HG03025 (cell line): ENCODE results near the gene NLGN1.

ENCODE experiments used
- ATAC-seq: cut with Tn5 transposase; IDR thresholded peaks from one replicate; pipeline ENCODE4 v1.9.1; 2021; ENCODE audit warnings: mild to moderate bottlenecking, moderate library complexity; ENCODE audit not compliant: unreplicated experiment, low FRiP score

NLGN1 gene

DNA sequence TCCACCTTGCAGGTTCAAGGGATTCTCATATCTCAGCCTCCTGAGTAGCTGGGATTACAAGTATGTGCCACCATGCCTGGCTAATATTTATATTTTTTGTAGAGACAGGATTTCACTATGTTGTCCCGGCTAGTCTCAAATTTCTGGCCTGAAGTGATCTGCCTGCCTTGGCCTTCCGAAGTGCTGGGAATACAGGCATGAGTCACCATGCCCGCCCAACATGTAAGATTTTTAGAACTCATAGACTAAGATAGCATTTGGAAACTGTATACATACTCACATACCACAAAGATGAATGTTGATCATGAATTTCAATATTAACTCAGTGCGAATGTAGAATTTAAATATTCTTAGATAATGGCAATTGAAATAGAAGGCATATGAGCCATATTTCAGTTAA is 718.9 kb downstream of the NLGN1 start:
- no peak for ATAC-seq

DNA sequence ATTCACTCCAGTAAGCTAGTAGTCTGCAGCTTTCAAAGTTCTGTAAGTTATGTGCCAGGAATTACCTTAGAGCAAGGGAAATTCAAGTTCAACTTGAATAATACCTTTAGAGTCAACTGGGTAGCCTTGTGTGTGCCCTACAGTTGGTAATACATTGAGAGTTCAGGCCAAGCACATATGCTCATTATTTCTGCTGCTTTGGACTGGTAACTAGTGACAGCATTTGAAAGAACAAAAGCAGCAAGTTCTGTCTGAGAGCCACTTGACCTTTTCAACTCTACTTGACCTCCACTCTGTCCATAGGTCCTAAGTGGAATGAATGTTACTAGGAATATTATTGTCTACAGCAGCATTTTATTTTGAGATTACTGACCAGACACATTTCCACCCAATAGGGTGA is 723.5 kb downstream of the NLGN1 start:
- no peak for ATAC-seq

DNA sequence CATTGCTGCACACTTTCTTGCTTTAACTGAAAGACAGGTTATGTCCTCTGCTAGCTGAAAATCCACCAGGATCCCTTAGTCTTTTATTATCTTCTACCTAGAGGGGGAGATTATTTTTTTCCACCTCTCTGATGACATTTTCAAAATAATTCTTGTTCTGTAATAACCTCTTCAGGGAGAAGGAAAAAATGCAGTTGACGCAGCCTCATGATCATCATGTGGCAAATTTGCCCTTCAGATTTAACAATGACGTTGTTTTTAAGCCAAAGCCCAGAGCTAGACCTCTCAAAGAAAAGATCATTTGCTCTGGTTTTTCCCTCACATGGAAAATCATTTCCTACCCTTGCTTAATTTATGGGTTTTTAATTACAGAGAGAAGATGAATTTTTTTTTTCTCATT is 724.9 kb downstream of the NLGN1 start:
- no peak for ATAC-seq

- no peak for ATAC-seq
These were observed 727.8 kb downstream of the NLGN1 start for GRCh38 chr3:174125267-174125824.

DNA sequence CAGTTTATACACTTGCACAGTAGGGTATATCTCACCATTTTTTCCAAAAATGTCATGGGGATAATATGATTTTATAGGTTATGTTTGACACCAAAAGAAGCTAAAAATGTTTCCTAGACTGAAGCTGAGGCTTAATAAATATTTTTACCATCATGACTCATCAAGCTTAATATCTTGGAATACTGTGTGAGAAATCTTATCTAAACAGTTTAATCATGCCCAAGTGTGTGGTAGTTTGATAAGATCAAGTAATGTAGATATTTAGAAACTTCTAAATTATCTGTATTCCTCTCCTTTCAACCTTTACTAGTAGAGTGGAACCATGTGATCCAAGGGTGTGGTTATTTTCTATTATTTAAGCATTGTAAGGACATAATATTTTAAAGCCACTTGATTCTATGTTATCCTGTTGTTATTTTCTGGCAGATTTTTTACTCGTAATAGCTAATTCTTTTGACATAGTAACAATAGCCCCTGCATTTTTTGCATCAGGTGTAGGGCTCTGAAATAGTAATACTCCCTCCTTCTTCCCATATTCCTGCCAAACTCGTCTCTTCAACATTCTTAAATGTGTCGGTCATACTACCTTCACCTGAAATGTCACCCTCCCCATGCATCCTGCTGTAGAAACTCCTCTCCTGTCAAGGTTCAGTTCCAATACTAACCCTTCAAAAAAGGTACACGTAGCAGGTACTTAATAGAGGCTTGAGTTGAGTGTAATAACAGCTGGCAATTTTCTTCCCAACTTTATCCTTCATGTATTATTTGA is 729.6 kb downstream of the NLGN1 start:
- no peak for ATAC-seq

GRCh38 chr3:174132006-174132405 is 734.5 kb downstream of the NLGN1 start:
- ATAC-seq = no peak

DNA sequence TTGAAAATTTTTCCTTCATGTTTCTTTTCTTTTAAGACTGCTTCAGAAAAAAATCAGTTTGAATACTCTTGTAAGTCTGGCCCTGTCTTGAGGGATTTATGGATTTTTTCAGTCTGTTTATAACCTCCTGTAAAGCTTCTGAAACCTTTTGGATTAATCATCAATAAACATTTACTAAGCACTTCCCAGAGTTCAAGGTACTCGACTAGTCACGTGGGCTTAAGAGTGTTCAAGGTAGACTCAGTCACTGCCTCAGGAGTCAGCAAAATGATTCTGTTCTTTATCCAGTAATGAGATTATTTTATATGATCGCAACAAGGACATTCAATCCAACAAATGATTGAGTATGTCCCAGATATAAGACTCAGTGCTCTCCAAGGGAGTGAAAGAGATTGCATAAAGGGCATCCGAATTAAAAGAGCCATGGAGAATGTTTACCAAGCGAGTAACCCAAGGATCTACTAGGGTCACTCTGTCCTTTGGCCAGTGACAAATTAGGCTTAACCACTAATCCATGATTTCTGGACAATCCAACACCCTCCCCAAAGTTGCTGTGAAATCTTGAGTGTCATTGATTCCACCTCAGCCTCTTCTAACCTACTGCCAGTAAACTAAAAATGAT is 735.0 kb downstream of the NLGN1 start:
- ATAC-seq = no peak

DNA sequence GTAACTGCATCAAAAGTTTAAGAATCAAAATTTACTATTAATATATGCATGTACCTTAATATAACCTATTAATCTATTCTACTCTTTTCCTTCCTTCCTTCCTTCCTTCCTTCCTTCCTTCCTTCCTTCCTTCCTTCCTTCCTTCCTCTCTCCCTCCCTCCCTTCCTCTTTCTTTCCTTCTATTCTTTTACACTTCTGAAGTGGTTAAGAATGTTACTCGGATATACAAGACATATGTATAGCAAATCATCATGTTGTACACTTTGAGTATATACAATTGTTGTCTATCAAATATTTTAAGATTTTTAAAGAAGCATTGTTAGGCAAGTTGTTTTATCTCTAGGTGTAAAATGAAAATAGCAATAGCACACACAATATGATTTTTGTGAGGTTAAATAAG is 748.5 kb downstream of the NLGN1 start:
- no peak for ATAC-seq

GRCh38 chr3:174147798-174148197 is 750.3 kb downstream of the NLGN1 start:
- no peak for ATAC-seq

DNA sequence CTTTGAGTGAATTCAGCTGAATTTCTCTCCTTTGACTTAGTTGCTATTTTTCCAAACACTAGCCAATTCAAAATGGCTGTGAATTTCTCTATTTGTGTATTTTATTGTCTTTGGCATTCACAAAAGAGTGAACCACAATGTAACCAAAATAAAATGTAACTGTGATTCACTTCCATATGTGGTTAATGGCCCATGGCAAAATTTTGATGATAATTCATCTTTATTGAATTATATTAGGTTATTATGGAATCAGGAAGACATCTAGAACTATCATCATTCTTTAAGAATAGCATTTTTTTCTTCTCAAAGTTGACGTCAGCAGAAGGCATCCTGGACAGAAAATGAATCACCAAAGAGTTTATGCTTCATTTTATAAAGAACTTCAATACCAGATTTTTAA is 756.3 kb downstream of the NLGN1 start:
- no peak for ATAC-seq

DNA sequence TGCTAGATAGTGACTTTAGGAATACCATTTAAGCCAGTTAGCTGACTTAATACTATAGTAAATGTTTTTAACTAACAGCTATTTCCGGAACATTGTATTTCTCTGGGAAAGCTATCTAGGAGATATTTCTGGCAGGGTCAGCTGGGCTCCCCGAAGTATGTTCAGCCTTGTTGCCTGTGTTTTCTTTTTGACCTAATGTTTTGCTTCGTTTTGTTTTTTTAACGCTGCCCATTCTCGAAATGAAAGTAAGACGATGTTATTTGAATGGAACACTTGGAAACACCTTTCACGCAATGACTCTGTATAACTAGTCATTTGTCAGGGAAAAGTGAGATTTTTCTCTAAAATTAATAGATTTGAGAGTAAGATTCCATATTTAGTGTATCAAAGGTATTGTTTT is 758.7 kb downstream of the NLGN1 start:
- ATAC-seq = no peak

GRCh38 chr3:174158674-174159073 is 761.1 kb downstream of the NLGN1 start:
- ATAC-seq = no peak

- ATAC-seq = no peak
These were observed 762.1 kb downstream of the NLGN1 start for GRCh38 chr3:174159604-174160003.

- ATAC-seq = no peak
These were observed 765.0 kb downstream of the NLGN1 start for GRCh38 chr3:174162550-174162949.

GRCh38 chr3:174168026-174168425 is 770.5 kb downstream of the NLGN1 start:
- no peak for ATAC-seq

GRCh38 chr3:174168538-174169254 is 771.2 kb downstream of the NLGN1 start:
- no peak for ATAC-seq

DNA sequence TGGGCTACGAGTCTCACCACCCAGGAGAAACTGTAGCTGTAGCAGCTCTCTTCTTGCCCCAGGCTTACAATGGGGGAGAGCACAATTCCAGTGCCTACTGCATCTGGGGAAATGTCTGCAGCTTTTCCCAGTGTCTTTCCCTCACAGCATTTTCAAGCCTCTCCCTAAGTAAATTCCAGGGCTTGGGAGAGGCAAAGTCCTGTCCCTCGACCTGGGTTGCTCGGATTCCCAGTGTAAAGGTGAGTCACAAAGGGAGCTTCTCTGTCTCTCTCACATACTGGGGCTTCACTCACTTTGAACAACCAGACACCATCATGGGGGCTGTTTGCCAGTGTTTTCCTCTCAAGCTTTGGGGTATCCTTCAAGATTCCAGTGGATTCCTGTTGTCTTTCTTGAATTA is 772.2 kb downstream of the NLGN1 start:
- ATAC-seq = no peak

DNA sequence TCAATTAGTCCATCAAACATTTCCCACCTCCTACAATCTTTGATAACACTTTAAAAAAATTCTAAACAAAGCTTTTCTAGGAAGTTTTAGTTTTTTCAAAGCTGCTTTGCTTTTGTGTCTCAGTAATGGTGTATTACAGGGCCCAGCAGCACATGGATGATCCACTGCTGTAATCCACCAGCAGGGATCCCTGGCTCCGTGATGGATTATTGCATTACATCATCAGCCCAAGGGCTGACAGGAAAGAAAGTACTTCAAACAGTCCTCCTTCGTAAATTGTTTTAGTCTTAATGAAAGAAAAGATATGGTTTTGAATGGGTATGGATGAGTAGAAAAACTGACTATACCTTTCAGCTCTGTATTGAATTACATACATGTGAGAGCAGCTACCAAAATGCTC is 772.7 kb downstream of the NLGN1 start:
- ATAC-seq = no peak

- no peak for ATAC-seq
These were observed 788.9 kb downstream of the NLGN1 start for GRCh38 chr3:174186377-174186989.

DNA sequence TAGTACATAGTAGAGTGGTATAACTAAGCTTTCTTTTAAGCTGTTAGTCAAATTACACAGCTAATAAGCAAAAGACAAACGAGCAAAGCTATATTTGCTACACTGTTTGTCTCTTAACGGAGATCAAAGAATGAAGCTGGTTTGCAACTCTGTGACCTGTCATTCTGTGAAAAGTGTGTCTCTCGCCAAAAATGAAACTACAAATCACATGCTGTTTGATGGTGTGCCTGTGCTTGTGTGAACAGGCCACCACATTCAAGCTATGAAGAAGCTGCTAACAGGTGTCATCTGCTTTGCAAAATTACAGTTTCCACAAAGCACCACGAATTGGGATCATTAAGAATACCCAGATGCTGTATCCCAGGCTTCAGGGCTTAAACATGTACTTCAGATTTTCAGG is 793.8 kb downstream of the NLGN1 start:
- peak; percentile 83 for ATAC-seq

GRCh38 chr3:174191895-174192294 is 794.4 kb downstream of the NLGN1 start:
- no peak for ATAC-seq
